ENCODE results near the gene APOE. TPM values are rescaled to one million over a fixed set of nuclear protein-coding genes. Genes with fewer than 3 reads are reported as not detected.
A peak's percentile ranks its signal among the peaks of the same experiment; 100 is the strongest.
"Not testable (repeated sequence)": the region's sequence is repeated elsewhere in the genome, so short reads cannot be mapped to it uniquely, and the experiment has no call there.

The APOE gene
- total and polyA plus RNA-seq, 8 donors, result 3.1 to 379 (median 17.2) TPM

- Histone ChIP-seq H3K9me3 (no peaks in the 10 kb centered on the region), H3K4me3 (no peak overlapping the region), H3K27ac (no peak overlapping the region), H3K27me3 (no peaks in the 10 kb centered on the region), H3K36me3 (no peaks in the 10 kb centered on the region), H3K4me1 (peaks cover 3 to 7% (median 4%) of the 10 kb centered on the region in 3 donors)
- no peak for TF ChIP-seq CTCF (IDR thresholded peaks at IDR 0.05)
- DNase-seq (no peak), FAIRE-seq (no peak), ATAC-seq (no peak)
- intact Hi-C loops (cut with DNase I), result loop anchor here in 1 of 3 donors (5.0 to 10.0 kb wide), 2 partner anchors 38 to 146 kb away; partner anchors contain the start of gene APOC2
- WGBS, 2 donors, result 92 to 94% methylated on average over 43 to 44 of the region's 44 CpGs
These were observed 3.3 kb downstream of the APOE start for GRCh38 chr19:44908836-44909261.

- Histone ChIP-seq H3K4me3 (no peak overlapping the region), H3K27me3 (no peaks in the 10 kb centered on the region), H3K4me1 (peaks cover 0 to under 1% (median 0%) of the 10 kb centered on the region in 3 donors), H3K27ac (no peak overlapping the region), H3K9me3 (no peaks in the 10 kb centered on the region), H3K36me3 (no peaks in the 10 kb centered on the region)
- FAIRE-seq, result no peak
- no peak for ATAC-seq
- WGBS, 2 donors, result 85 to 87% methylated on average over 5 of the region's 5 CpGs
- no peak for DNase-seq
- no peak for TF ChIP-seq CTCF (IDR thresholded peaks at IDR 0.05)
- intact Hi-C loops (cut with DNase I), result loop anchor here in 1 of 3 donors (5.0 to 10.0 kb wide), 2 partner anchors 38 to 145 kb away; partner anchors contain the start of gene APOC2
These were observed 4.2 kb downstream of the APOE start for GRCh38 chr19:44909775-44910174.

GRCh38 chr19:44911896-44912295 is 6.3 kb downstream of the APOE start:
- FAIRE-seq; H3K4me3 ChIP-seq; H3K9me3 ChIP-seq; H3K27me3 ChIP-seq; H3K36me3 ChIP-seq; intact Hi-C loops (cut with DNase I); ATAC-seq; H3K4me1 ChIP-seq; DNase-seq; H3K27ac ChIP-seq: not testable (repeated sequence)
- 59 to 78% methylated on average over 6 of the region's 6 CpGs for WGBS, 2 donors

GRCh38 chr19:44912854-44913253 is 7.3 kb downstream of the APOE start:
- Histone ChIP-seq H3K27ac (no peak overlapping the region), H3K9me3 (no peaks in the 10 kb centered on the region), H3K36me3 (no peaks in the 10 kb centered on the region), H3K4me3 (no peak overlapping the region), H3K4me1 (no peaks in the 10 kb centered on the region), H3K27me3 (no peaks in the 10 kb centered on the region)
- DNase-seq, result peak in 1 of 6 donors; percentile 56
- no peak for FAIRE-seq
- WGBS, 2 donors, result 44 to 54% methylated on average over 6 of the region's 6 CpGs
- TF ChIP-seq CTCF (IDR thresholded peaks at IDR 0.05), result no peak
- intact Hi-C loops (cut with DNase I), result no loop called here
- peak in 2 of 4 donors; percentile 17 to 21 for ATAC-seq

- H3K4me3 ChIP-seq; H3K36me3 ChIP-seq; DNase-seq; FAIRE-seq; H3K4me1 ChIP-seq; H3K9me3 ChIP-seq; intact Hi-C loops (cut with DNase I); ATAC-seq; H3K27me3 ChIP-seq: not testable (repeated sequence)
- peak overlapping the region in 1 of 4 donors; percentile 15 for H3K27ac ChIP-seq
- 59 to 67% methylated on average over 23 of the region's 23 CpGs for WGBS, 2 donors
These were observed 8.2 kb downstream of the APOE start for GRCh38 chr19:44913512-44914432.

GRCh38 chr19:44914433-44915206 is 9.0 kb downstream of the APOE start, which contains the start of gene APOC1:
Gene APOC1 (plus strand): TSS chr19:44914608. CDS start chr19:44914892, 284 bp downstream.
- FAIRE-seq; intact Hi-C loops (cut with DNase I): not testable (repeated sequence)
- peak; percentile 91 to 97 (median 94) for ATAC-seq

More at GRCh38 chr19:44914433-44915206, 9.0 kb downstream of the APOE start, which contains the start of gene APOC1:
- Histone ChIP-seq H3K4me3 (peak within 1 kb of the TSS; percentile 12 to 57 (median 29)), H3K27ac (peak within 1 kb of the TSS in 1 of 4 donors; percentile 15)
- peak; percentile 76 to 90 (median 84) for DNase-seq
- not testable (repeated sequence) for H3K4me1 ChIP-seq, H3K36me3 ChIP-seq, H3K9me3 ChIP-seq, H3K27me3 ChIP-seq
- WGBS, 2 donors, result 8 to 13% methylated on average over 22 to 26 of the region's 28 CpGs

Measured in pancreas (tissue), 10 donors.